GM12878 (cell line): Measurements from ENCODE around the gene SPOCK1. TPM values are rescaled to one million over a fixed set of nuclear protein-coding genes. Genes with fewer than 3 reads are reported as not detected.

Source experiments
- ATAC-seq: fragments of 200-7000 bp; cut with Tn5 transposase; 3 replicates; pipeline ENCODE4 v1.9.1; 2020; ENCODE audit warnings: mild to moderate bottlenecking, moderate library complexity
- BruUV-seq: library from RNA; stranded (reverse); fragments of 400-500 nt; replicated peaks from 2 replicates; lab custom pipeline; 2021; lab: Mats Ljungman, UMichigan
- CTCF ChIA-PET: fragments of 300-600 bp; sonication (Branson Sonifier 250); formaldehyde crosslinking; extraction: SDS; loops from one replicate; lab custom pipeline; 2021; ENCODE audit warnings: inconsistent platforms; lab: Yijun Ruan, JAX
- POLR2A ChIA-PET: fragments of 350-600 bp; formaldehyde crosslinking; extraction: SDS; loops from one replicate; lab custom pipeline; 2021; ENCODE audit warnings: inconsistent platforms; lab: Charles Lee
- RAD21 ChIA-PET: fragments of 300-600 bp; sonication (Branson Sonifier 250); formaldehyde crosslinking; loops from one replicate; lab custom pipeline; 2023; ENCODE audit warnings: antibody characterized with exemption; ENCODE audit not compliant: unreplicated experiment; lab: Charles Lee
- SMC1A ChIA-PET: fragments of 300-600 bp; sonication (Branson Sonifier 250); formaldehyde crosslinking; loops from one replicate; lab custom pipeline; 2023; ENCODE audit not compliant: unreplicated experiment, uncharacterized antibody; lab: Charles Lee
- DNase-seq: peaks from one replicate; pipeline ENCODE4 v3.0.0-alpha.2; 2011; ENCODE audit warnings: low read depth, low spot score
- FAIRE-seq: peaks from 3 replicates; lab custom pipeline; 2011; peaks lifted over from hg19 to GRCh38; lab: Jason Lieb, UNC
- H2AFZ ChIP-seq: 2 replicates; pipeline ENCODE4 v1.6.0; 2011; ENCODE audit warnings: low read depth, low read length, control low read depth; ENCODE audit not compliant: control insufficient read depth
- H3K27ac ChIP-seq: 2 replicates; pipeline ENCODE4 v1.5.1; 2011; ENCODE audit warnings: control low read depth; ENCODE audit not compliant: control insufficient read depth, insufficient read depth
- H3K27me3 ChIP-seq, 2 experiments: replicated peaks in 1 of 2; 2 replicates each; pipeline versions ENCODE4 v1.6.0 to v1.6.1; 2011; ENCODE audit warnings: low read length in 1 of 2; ENCODE audit not compliant: control insufficient read depth in 2 of 2, insufficient read depth in 2 of 2
- H3K36me3 ChIP-seq, 2 experiments: 2 replicates each; pipeline ENCODE4 v1.5.1; 2011; ENCODE audit warnings: low read length in 1 of 2; ENCODE audit not compliant: control insufficient read depth in 2 of 2, insufficient read depth in 2 of 2
- H3K4me1 ChIP-seq: 2 replicates; pipeline ENCODE4 v1.6.1; 2011; ENCODE audit warnings: mild to moderate bottlenecking, low read length, moderate library complexity, mixed read lengths; ENCODE audit not compliant: control insufficient read depth, insufficient read depth
- H3K4me2 ChIP-seq: 2 replicates; pipeline ENCODE4 v1.6.0; 2011; ENCODE audit warnings: control low read depth; ENCODE audit not compliant: control insufficient read depth, insufficient read depth
- H3K4me3 ChIP-seq: fragments of 200-600 bp; sonication (generic); 2 replicates; pipeline ENCODE4 v1.5.1; 2016
- H3K79me2 ChIP-seq: 2 replicates; pipeline ENCODE4 v1.6.0; 2011; ENCODE audit warnings: low read length; ENCODE audit not compliant: control insufficient read depth, insufficient read depth
- H3K9ac ChIP-seq: 2 replicates; pipeline ENCODE4 v1.8.0; 2011; ENCODE audit warnings: low read length, control low read depth, mixed read lengths; ENCODE audit not compliant: control insufficient read depth, insufficient read depth
- H3K9me3 ChIP-seq: replicated peaks from 3 replicates; pipeline ENCODE4 v1.5.1; 2011; ENCODE audit warnings: mild to moderate bottlenecking, low read length; ENCODE audit not compliant: control insufficient read depth, insufficient read depth
- H4K20me1 ChIP-seq: 2 replicates; pipeline ENCODE4 v1.6.0; 2011; ENCODE audit not compliant: control insufficient read depth, insufficient read depth
- CEBPB ChIP-seq, 2 experiments: fragments of 150-350 bp in 1 of 2; IDR thresholded peaks; 2 replicates each; pipeline ENCODE4 v1.6.1; 2012 to 2014; ENCODE audit warnings: low read depth in 2 of 2, low read length in 2 of 2, borderline replicate concordance in 1 of 2, inconsistent platforms in 1 of 2
- CTCF ChIP-seq, 3 experiments: IDR thresholded peaks in 2 of 3; conservative IDR thresholded peaks in 1 of 3; 2 replicates each; pipeline ENCODE4 v1.5.1; 2011; ENCODE audit warnings: low read depth in 3 of 3, low read length in 3 of 3, mild to moderate bottlenecking in 3 of 3, control low read depth in 2 of 3, moderate library complexity in 2 of 3, inconsistent platforms in 1 of 3, mixed read lengths in 1 of 3; ENCODE audit not compliant: control insufficient read depth in 2 of 3, insufficient read depth in 1 of 3; ENCODE audit errors: extremely low read depth in 1 of 3
- WGBS: methylation state at CpG from one replicate; pipeline ENCODE4 v1.1.6; 2016; ENCODE audit warnings: low lambda C conversion rate; ENCODE audit not compliant: insufficient replicate concordance, insufficient coverage; ENCODE audit errors: missing lambda C conversion rate; 5-methylcytosine and 5-hydroxymethylcytosine counted together
- in situ Hi-C: fragments of 300-500 bp; cut with MboI; formaldehyde crosslinking; loops from 9 replicates; pipeline ENCODE4 v1.14.3; 2018; ENCODE audit warnings: mixed read lengths
- intact Hi-C: fragments of 100-400 bp; cut with micrococcal nuclease; formaldehyde crosslinking; loops from one replicate; pipeline ENCODE4 v1.14.2; 2022; ENCODE audit not compliant: unreplicated experiment
- polyA plus RNA-seq, 11 experiments: library from polyadenylated mRNA; depleted of rRNA in 4 of 11; unstranded in 6 of 11; stranded (reverse) in 5 of 11; fragments of >200 nt; fragmentation: Nextera tagmentation in 4 of 11; fragmentation: Illumina TruSeq in 1 of 11; extraction: Ambion mirVana in 4 of 11; extraction: Trizol in 1 of 11; gene quantifications; 1 replicate in 1 of 11; 2 replicates in 10 of 11; pipeline versions ENCODE4 v1.2.1 to v1.2.3, GENCODE V29; 2011 to 2016; ENCODE audit warnings: inconsistent platforms in 2 of 11, missing spikeins in 2 of 11, low read depth in 1 of 11
- total RNA-seq, 4 experiments: library from RNA; depleted of rRNA in 3 of 4; stranded (reverse); fragments of >200 nt in 3 of 4; fragmentation: Illumina TruSeq in 1 of 4; extraction: Trizol in 1 of 4; gene quantifications; 2 replicates each; pipeline versions ENCODE4 v1.2.1 to v1.2.3, GENCODE V29; 2013 to 2021

The SPOCK1 gene
- total and polyA plus RNA-seq, 10 of the 15 experiments (the other 5 are each of a cell fraction or from before 2014, with no cell fraction given) = 0.06 to 0.68 (median 0.25) TPM; not detected in 3

- no TSS peak for BruUV-seq
Observed at GRCh38 chr5:137136991-137137632, 362.0 kb downstream of the SPOCK1 start.

More at GRCh38 chr5:137136991-137137632, 362.0 kb downstream of the SPOCK1 start:
- no peak overlapping the region for H2AFZ ChIP-seq
- intact Hi-C loops (no loop called here), in situ Hi-C loops (no loop called here)
- H3K9me3 ChIP-seq = no peaks in the 10 kb centered on the region
- H3K36me3 ChIP-seq = no peaks in the 10 kb centered on the region
- no peaks in the 10 kb centered on the region for H4K20me1 ChIP-seq
- CTCF ChIA-PET = no interaction called here
- H3K4me2 ChIP-seq = no peak overlapping the region
- no peak overlapping the region for H3K4me3 ChIP-seq
- WGBS = 0% methylated on average over 3 of the region's 3 CpGs
- no peaks in the 10 kb centered on the region for H3K79me2 ChIP-seq
- POLR2A ChIA-PET = no interaction called here
- peaks cover 0 to 2% of the 10 kb centered on the region in 2 experiments; a peak in 2 of 4 replicates for H3K27me3 ChIP-seq
- RAD21 ChIA-PET = no interaction called here
- H3K4me1 ChIP-seq = no peaks in the 10 kb centered on the region
- no peak for FAIRE-seq
- TF ChIP-seq CEBPB (IDR thresholded peaks at IDR 0.05; ENCODE audit: borderline replicate concordance in 1 of 2, low read depth in 2 of 2, low read length in 2 of 2) = no peak
- TF ChIP-seq CTCF (IDR thresholded peaks at IDR 0.05 in 2 of 3, conservative IDR thresholded peaks at IDR 0.05 in 1 of 3; ENCODE audit: control insufficient read depth in 2 of 3, extremely low read depth in 1 of 3, insufficient read depth in 1 of 3, low read depth in 3 of 3, low read length in 3 of 3) = no peak
- TF ChIP-seq, all 136 proteins: peak for 0
- no peak for DNase-seq
- ATAC-seq = no peak
- SMC1A ChIA-PET = no interaction called here
- no peak overlapping the region for H3K9ac ChIP-seq
- no peak overlapping the region for H3K27ac ChIP-seq
